HUES64 (cell line): ENCODE measurements around the gene GAL3ST2.

ENCODE experiments used
- H3K27ac ChIP-seq: 2 replicates; pipeline ENCODE4 v1.7.0; 2013; ENCODE audit warnings: low read depth, low read length, inconsistent platforms
- H3K27me3 ChIP-seq: 2 replicates; pipeline ENCODE4 v1.6.1; 2013; ENCODE audit warnings: mild to moderate bottlenecking, low read length; ENCODE audit not compliant: insufficient read depth
- H3K36me3 ChIP-seq: 2 replicates; pipeline ENCODE4 v1.6.1; 2013; ENCODE audit warnings: mild to moderate bottlenecking, low read length; ENCODE audit not compliant: insufficient read depth
- H3K4me1 ChIP-seq: 2 replicates; pipeline ENCODE4 v1.6.1; 2013; ENCODE audit warnings: mild to moderate bottlenecking, low read length, moderate library complexity; ENCODE audit not compliant: insufficient read depth
- H3K4me3 ChIP-seq: 2 replicates; pipeline ENCODE4 v1.5.1; 2013; ENCODE audit warnings: mild to moderate bottlenecking, low read length, moderate library complexity
- H3K9ac ChIP-seq: 2 replicates; pipeline ENCODE4 v1.6.1; 2013; ENCODE audit warnings: mild to moderate bottlenecking, low read depth, low read length
- H3K9me3 ChIP-seq: 2 replicates; pipeline ENCODE4 v1.6.1; 2013; ENCODE audit warnings: low read depth, low read length; ENCODE audit not compliant: insufficient read depth
- WGBS: fragments of 150-250, 120-280 bp; methylation state at CpG from one replicate; pipeline ENCODE4 v1.1.7; 2013; ENCODE audit warnings: missing lambda C conversion rate; 5-methylcytosine and 5-hydroxymethylcytosine counted together

GAL3ST2 gene

GRCh38 chr2:241770936-241771285 lies 5.7 kb upstream of the GAL3ST2 start:
- Histone ChIP-seq H3K4me1 (peaks cover 12% of the 10 kb centered on the region), H3K9ac (no peak overlapping the region), H3K27me3 (no peaks in the 10 kb centered on the region), H3K27ac (peak overlapping the region; percentile 60; the same call in 1 of the 2 replicates), H3K4me3 (no peak overlapping the region), H3K36me3 (no peaks in the 10 kb centered on the region), H3K9me3 (no peaks in the 10 kb centered on the region)
- 90% methylated on average over 12 of the region's 12 CpGs for WGBS

GRCh38 chr2:241771286-241772062 lies 5.1 kb upstream of the GAL3ST2 start:
- no peak overlapping the region for H3K4me3 ChIP-seq
- no peaks in the 10 kb centered on the region for H3K9me3 ChIP-seq
- peaks cover 12% of the 10 kb centered on the region for H3K4me1 ChIP-seq
- no peaks in the 10 kb centered on the region for H3K36me3 ChIP-seq
- no peaks in the 10 kb centered on the region for H3K27me3 ChIP-seq
- peak overlapping the region; percentile 24; the same call in 1 of the 2 replicates for H3K9ac ChIP-seq
- WGBS: 69% methylated on average over 38 of the region's 38 CpGs
- H3K27ac ChIP-seq: peak overlapping the region; percentile 60; the same call in 1 of the 2 replicates

- Histone ChIP-seq H3K9ac (peak overlapping the region; percentile 24; the same call in 1 of the 2 replicates), H3K27me3 (no peaks in the 10 kb centered on the region), H3K4me1 (peaks cover 12% of the 10 kb centered on the region), H3K9me3 (no peaks in the 10 kb centered on the region), H3K4me3 (no peak overlapping the region), H3K27ac (peak overlapping the region; percentile 60; the same call in 1 of the 2 replicates), H3K36me3 (no peaks in the 10 kb centered on the region)
- 68% methylated on average over 7 of the region's 9 CpGs for WGBS
Measured at GRCh38 chr2:241772063-241772499, 4.5 kb upstream of the GAL3ST2 start.

- WGBS: 92% methylated on average over 29 of the region's 29 CpGs
- peaks cover 24% of the 10 kb centered on the region for H3K4me1 ChIP-seq
- no peaks in the 10 kb centered on the region for H3K27me3 ChIP-seq
- H3K27ac ChIP-seq: no peak overlapping the region
- no peak overlapping the region for H3K4me3 ChIP-seq
- no peaks in the 10 kb centered on the region for H3K9me3 ChIP-seq
- H3K9ac ChIP-seq: no peak overlapping the region
- no peaks in the 10 kb centered on the region for H3K36me3 ChIP-seq
Measured at GRCh38 chr2:241773511-241774418, 2.9 kb upstream of the GAL3ST2 start.

GRCh38 chr2:241774419-241775222 lies 2.0 kb upstream of the GAL3ST2 start:
- Histone ChIP-seq H3K27ac (no peak overlapping the region), H3K9ac (no peak overlapping the region)

GRCh38 chr2:241775223-241776177 lies 1.1 kb upstream of the GAL3ST2 start:
- no peak overlapping the region for H3K4me3 ChIP-seq
- H3K4me1 ChIP-seq: peaks cover 24% of the 10 kb centered on the region
- no peaks in the 10 kb centered on the region for H3K27me3 ChIP-seq
- H3K27ac ChIP-seq: no peak overlapping the region
- 0 out of 2 replicates have a peak, but pooled peaks cover under 1% of the 10 kb centered on the region for H3K9me3 ChIP-seq
- H3K9ac ChIP-seq: no peak overlapping the region
- 87% methylated on average over 34 of the region's 34 CpGs for WGBS
- H3K36me3 ChIP-seq: no peaks in the 10 kb centered on the region

More at GRCh38 chr2:241774419-241775222, 2.0 kb upstream of the GAL3ST2 start:
- Histone ChIP-seq H3K4me3 (no peak overlapping the region), H3K9me3 (no peaks in the 10 kb centered on the region), H3K36me3 (no peaks in the 10 kb centered on the region), H3K27me3 (no peaks in the 10 kb centered on the region), H3K4me1 (peaks cover 24% of the 10 kb centered on the region)
- 91% methylated on average over 40 of the region's 40 CpGs for WGBS

- WGBS: 83% methylated on average over 22 of the region's 22 CpGs
- H3K9me3 ChIP-seq: peaks cover 16% of the 10 kb centered on the region
- H3K9ac ChIP-seq: no peak overlapping the region
- H3K27me3 ChIP-seq: no peaks in the 10 kb centered on the region
- no peaks in the 10 kb centered on the region for H3K36me3 ChIP-seq
- peaks cover 13% of the 10 kb centered on the region for H3K4me1 ChIP-seq
- no peak overlapping the region for H3K27ac ChIP-seq
- H3K4me3 ChIP-seq: no peak overlapping the region
Measured at GRCh38 chr2:241777170-241777685, 606 bp downstream of the GAL3ST2 start.

- Histone ChIP-seq H3K36me3 (no peaks in the 10 kb centered on the region), H3K9ac (no peak overlapping the region), H3K4me3 (no peak overlapping the region), H3K27ac (no peak overlapping the region), H3K27me3 (no peaks in the 10 kb centered on the region), H3K9me3 (peaks cover 22% of the 10 kb centered on the region), H3K4me1 (peaks cover 11% of the 10 kb centered on the region)
- WGBS: 76% methylated on average over 21 of the region's 21 CpGs
Measured at GRCh38 chr2:241777686-241778627, 1.3 kb downstream of the GAL3ST2 start.

- H3K9me3 ChIP-seq: peaks cover 31% of the 10 kb centered on the region
- no peak overlapping the region for H3K9ac ChIP-seq
- H3K27ac ChIP-seq: no peak overlapping the region
- no peak overlapping the region for H3K4me3 ChIP-seq
- no peaks in the 10 kb centered on the region for H3K36me3 ChIP-seq
- 87% methylated on average over 5 of the region's 5 CpGs for WGBS
- H3K4me1 ChIP-seq: peaks cover 11% of the 10 kb centered on the region
- H3K27me3 ChIP-seq: no peaks in the 10 kb centered on the region
Measured at GRCh38 chr2:241780939-241781569, 4.4 kb downstream of the GAL3ST2 start.
